Panc1 (cell line): ENCODE results near the gene WNT7B. TPM values are rescaled to one million over a fixed set of nuclear protein-coding genes. Genes with fewer than 3 reads are reported as not detected.

Experiments used
- ATAC-seq: fragments of 200-7000 bp; cut with Tn5 transposase; 2 replicates; pipeline ENCODE4 v1.9.1; 2020; ENCODE audit warnings: mild to moderate bottlenecking, moderate library complexity
- BruUV-seq: library from RNA; stranded (reverse); fragments of 400-500 nt; replicated peaks from 2 replicates; lab custom pipeline; 2021; lab: Mats Ljungman, UMichigan
- CTCF ChIA-PET: fragments of 300-600 bp; sonication (Branson Sonifier 250); formaldehyde crosslinking; loops from one replicate; lab custom pipeline; 2022; ENCODE audit warnings: antibody characterized with exemption; lab: Charles Lee
- POLR2A ChIA-PET: fragments of 300-600 bp; sonication (Branson Sonifier 250); formaldehyde crosslinking; loops from one replicate; lab custom pipeline; 2022; ENCODE audit warnings: antibody characterized with exemption; lab: Charles Lee
- DNase-seq: peaks from one replicate; pipeline ENCODE4 v3.0.0-alpha.2; 2010; ENCODE audit warnings: low read depth, low spot score
- H3K27ac ChIP-seq: 2 replicates; pipeline ENCODE4 v1.5.1; 2011; ENCODE audit warnings: mild to moderate bottlenecking, low read length, inconsistent platforms
- H3K27me3 ChIP-seq: fragments of 200-500 bp; sonication (Bioruptor generic); 2 replicates; pipeline ENCODE4 v1.6.0; 2014; ENCODE audit warnings: low read length, inconsistent platforms; ENCODE audit not compliant: control insufficient read depth, insufficient read depth
- H3K36me3 ChIP-seq: fragments of 200-500 bp; sonication (Bioruptor generic); 2 replicates; pipeline ENCODE4 v1.5.1; 2014; ENCODE audit warnings: inconsistent platforms, mild to moderate bottlenecking, low read length, moderate library complexity; ENCODE audit not compliant: control insufficient read depth, insufficient read depth
- H3K4me1 ChIP-seq: 2 replicates; pipeline ENCODE4 v1.5.1; 2011; ENCODE audit warnings: inconsistent platforms, mild to moderate bottlenecking, low read length, moderate library complexity; ENCODE audit not compliant: control insufficient read depth, insufficient read depth
- H3K4me3 ChIP-seq, 2 experiments: 2 replicates each; pipeline ENCODE4 v1.5.1; 2011 to 2012; ENCODE audit warnings: low read depth in 2 of 2, low read length in 2 of 2, mild to moderate bottlenecking in 2 of 2, inconsistent platforms in 1 of 2, moderate library complexity in 1 of 2
- H3K9me3 ChIP-seq: fragments of 200-500 bp; sonication (Bioruptor generic); 2 replicates; pipeline ENCODE4 v1.5.1; 2014; ENCODE audit warnings: low read depth, mild to moderate bottlenecking, inconsistent platforms, low read length, moderate library complexity; ENCODE audit not compliant: control insufficient read depth, insufficient read depth
- POLR2AphosphoS5 ChIP-seq: IDR thresholded peaks from 2 replicates; pipeline ENCODE4 v1.6.1; 2012; ENCODE audit warnings: mild to moderate bottlenecking, low read depth, low read length, moderate library complexity
- in situ Hi-C: cut with HindIII; loops from 2 replicates; pipeline ENCODE4 v1.10.0; 2016; ENCODE audit warnings: low sequenced_read_pairs, low pct_unique_long_range_greater_than_20kb
- intact Hi-C: fragments of 100-400 bp; cut with micrococcal nuclease; formaldehyde crosslinking; loops from one replicate; pipeline ENCODE4 v1.10.0; 2022; ENCODE audit not compliant: unreplicated experiment
- total RNA-seq: library from RNA; stranded (reverse); gene quantifications from one replicate; pipeline ENCODE4 v1.2.1, GENCODE V29; 2021; ENCODE audit not compliant: unreplicated experiment

WNT7B gene
- total RNA-seq, 1 experiment from 2014 or later = 52.1 TPM

DNA sequence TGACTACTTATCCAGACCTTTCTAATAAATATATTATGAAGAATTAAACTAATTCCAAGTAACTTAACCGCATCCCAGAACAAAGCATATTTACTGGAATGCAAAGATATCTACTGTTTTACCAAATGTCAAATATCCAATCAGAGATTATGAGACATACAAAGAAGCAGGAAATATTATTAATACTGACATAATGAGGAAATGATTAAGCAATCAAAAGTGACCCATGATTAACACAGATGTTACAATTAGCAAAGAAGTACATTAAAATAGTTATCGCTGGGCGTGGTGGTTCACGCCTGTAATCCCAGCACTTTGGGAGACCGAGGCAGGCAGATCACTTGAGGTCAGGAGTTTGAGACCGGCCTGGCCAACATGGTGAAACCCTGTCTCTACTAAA is 105.2 kb downstream of the WNT7B start:
- CTCF ChIA-PET = no interaction called here
- in situ Hi-C loops = no loop called here
- Histone ChIP-seq H3K9me3 (peaks cover 4% of the 10 kb centered on the region; the same call in 1 of the 2 replicates), H3K36me3 (no peaks in the 10 kb centered on the region), H3K4me3 (no peak overlapping the region), H3K27me3 (no peaks in the 10 kb centered on the region), H3K27ac (no peak overlapping the region), H3K4me1 (no peaks in the 10 kb centered on the region)
- BruUV-seq = no TSS peak
- DNase-seq (no peak), ATAC-seq (no peak)
- no peak for TF ChIP-seq POLR2AphosphoS5
- intact Hi-C loops = no loop called here
- POLR2A ChIA-PET = no interaction called here

Other genes with a start within 250 kb of the WNT7B start
- gene PPARA, start 173.4 kb upstream of the WNT7B start, total RNA-seq = 10.7 TPM